ENCODE data around the gene MAP2. TPM values are rescaled to one million over a fixed set of nuclear protein-coding genes. Genes with fewer than 3 reads are reported as not detected.

Gene MAP2
- total and polyA plus RNA-seq, 2 donors (not counting 1 experiment from before 2014, with no cell fraction given): 1.8 to 3.0 TPM

DNA sequence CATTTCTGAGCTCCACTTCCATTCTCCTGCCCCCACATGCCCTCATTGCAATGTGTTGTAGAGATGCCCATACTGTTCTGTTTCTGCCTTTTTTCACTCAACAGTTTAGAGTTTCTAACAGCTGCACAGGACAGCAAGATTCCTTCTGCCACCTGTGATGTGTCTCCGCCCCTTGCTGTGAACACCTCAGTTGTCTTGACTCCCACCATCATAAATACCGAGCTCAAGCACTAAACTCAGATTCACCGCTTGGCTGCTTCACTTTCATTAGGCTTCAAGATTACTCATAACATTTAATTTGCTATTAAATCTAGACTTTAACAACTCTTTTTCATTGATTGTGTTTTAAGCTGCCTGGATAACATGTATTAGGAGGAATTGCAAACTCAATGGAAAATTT, 141.0 kb downstream of the MAP2 start:
- Histone ChIP-seq H3K36me3 (replicated peaks in 1 of 2; ENCODE audit: control extremely low read depth in 1 of 2, control insufficient read depth in 1 of 2, extremely low read depth in 1 of 2, insufficient read depth in 2 of 2, low read length in 1 of 2) (no peaks in the 10 kb centered on the region), H4K20me1 (ENCODE audit: control insufficient read depth, insufficient read depth, low read length, poor library complexity, severe bottlenecking) (no peaks in the 10 kb centered on the region), H3K4me3 (ENCODE audit: control extremely low read depth in 1 of 5, extremely low read depth in 1 of 5, insufficient read depth in 1 of 5, low read depth in 2 of 5, low read length in 4 of 5) (no peak overlapping the region), H3K27ac (ENCODE audit: low read length in 2 of 2) (no peak overlapping the region), H3K4me2 (replicated peaks; ENCODE audit: low read depth, low read length, poor library complexity, severe bottlenecking) (no peak overlapping the region), H3K27me3 (replicated peaks in 1 of 4; ENCODE audit: control extremely low read depth in 1 of 4, control insufficient read depth in 3 of 4, insufficient read depth in 4 of 4, low read length in 3 of 4) (no peaks in the 10 kb centered on the region), H2AFZ (ENCODE audit: insufficient read depth, low read depth, low read length, poor library complexity, severe bottlenecking) (no peak overlapping the region), H3K4me1 (ENCODE audit: control insufficient read depth in 2 of 2, insufficient read depth in 2 of 2, low read length in 2 of 2) (peaks cover 0 to 5% of the 10 kb centered on the region in 2 donors), H3K9me3 (ENCODE audit: control extremely low read depth in 1 of 3, control insufficient read depth in 2 of 3, insufficient read depth in 1 of 3, low read length in 2 of 3) (no peaks in the 10 kb centered on the region), H3K79me2 (ENCODE audit: control insufficient read depth, insufficient read depth, low read length) (no peaks in the 10 kb centered on the region), H3K9ac (ENCODE audit: low read length) (no peak overlapping the region)
- intact Hi-C loops (cut with micrococcal nuclease): no loop called here
- no peak for DNase-seq
- no peak for ATAC-seq (ENCODE audit: low read depth)
- Mint-ChIP-seq H3K4me3 (no peak overlapping the region), H3K27ac (no peak overlapping the region), H3K27me3 (no peaks in the 10 kb centered on the region), H3K4me1 (peaks cover 4% of the 10 kb centered on the region), H3K9me3 (ENCODE audit: insufficient read depth) (no peaks in the 10 kb centered on the region)
- POLR2A ChIA-PET: no interaction called here
- 88% methylated on average over 3 of the region's 3 CpGs for WGBS (ENCODE audit: insufficient coverage)
- no peak for TF ChIP-seq EZH2 (IDR thresholded peaks at IDR 0.05; ENCODE audit: borderline replicate concordance, insufficient read depth, low read depth, low read length, poor library complexity, severe bottlenecking)
- TF ChIP-seq, protein P1, sequence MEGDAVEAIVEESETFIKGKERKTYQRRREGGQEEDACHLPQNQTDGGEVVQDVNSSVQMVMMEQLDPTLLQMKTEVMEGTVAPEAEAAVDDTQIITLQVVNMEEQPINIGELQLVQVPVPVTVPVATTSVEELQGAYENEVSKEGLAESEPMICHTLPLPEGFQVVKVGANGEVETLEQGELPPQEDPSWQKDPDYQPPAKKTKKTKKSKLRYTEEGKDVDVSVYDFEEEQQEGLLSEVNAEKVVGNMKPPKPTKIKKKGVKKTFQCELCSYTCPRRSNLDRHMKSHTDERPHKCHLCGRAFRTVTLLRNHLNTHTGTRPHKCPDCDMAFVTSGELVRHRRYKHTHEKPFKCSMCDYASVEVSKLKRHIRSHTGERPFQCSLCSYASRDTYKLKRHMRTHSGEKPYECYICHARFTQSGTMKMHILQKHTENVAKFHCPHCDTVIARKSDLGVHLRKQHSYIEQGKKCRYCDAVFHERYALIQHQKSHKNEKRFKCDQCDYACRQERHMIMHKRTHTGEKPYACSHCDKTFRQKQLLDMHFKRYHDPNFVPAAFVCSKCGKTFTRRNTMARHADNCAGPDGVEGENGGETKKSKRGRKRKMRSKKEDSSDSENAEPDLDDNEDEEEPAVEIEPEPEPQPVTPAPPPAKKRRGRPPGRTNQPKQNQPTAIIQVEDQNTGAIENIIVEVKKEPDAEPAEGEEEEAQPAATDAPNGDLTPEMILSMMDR (IDR thresholded peaks at IDR 0.05): no peak
- CTCF ChIA-PET: no interaction called here

DNA sequence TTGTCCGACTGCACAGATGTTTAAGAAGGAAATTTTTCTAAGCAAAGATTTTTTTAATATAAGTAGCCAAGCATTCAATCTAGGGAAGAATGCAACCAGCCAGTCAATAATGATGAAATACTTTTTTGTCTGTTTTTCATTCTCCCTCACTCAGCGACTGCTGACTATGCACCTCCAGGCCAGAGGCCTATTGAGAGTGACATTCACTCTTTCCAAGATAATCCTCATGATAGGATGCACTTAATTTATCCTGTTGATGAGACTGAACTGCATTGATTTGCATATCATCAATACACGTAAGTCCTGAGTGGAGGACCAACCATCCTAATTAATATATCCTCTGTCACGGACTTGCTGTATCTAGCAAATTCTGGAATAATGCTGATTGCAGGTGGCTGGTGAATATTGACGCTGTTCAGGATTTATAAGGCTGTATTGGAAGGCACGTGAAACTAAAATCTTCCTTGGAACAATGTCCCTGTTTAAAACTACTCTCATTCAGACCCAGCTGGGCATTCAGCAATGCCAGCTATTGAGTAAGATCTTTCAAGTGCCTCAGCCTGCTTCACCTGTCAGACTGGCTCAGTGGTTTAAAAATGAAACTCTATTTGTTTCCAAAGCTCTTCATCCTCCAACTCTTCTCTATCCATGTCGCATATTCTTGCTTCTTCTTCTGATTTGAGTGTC, 142.2 kb downstream of the MAP2 start:
- H3K4me3 ChIP-seq (ENCODE audit: control extremely low read depth in 1 of 5, extremely low read depth in 1 of 5, insufficient read depth in 1 of 5, low read depth in 2 of 5, low read length in 4 of 5): no peak overlapping the region
- no peak for ATAC-seq (ENCODE audit: low read depth)
- Mint-ChIP-seq H3K4me1 (peaks cover 4% of the 10 kb centered on the region), H3K27me3 (no peaks in the 10 kb centered on the region), H3K9me3 (ENCODE audit: insufficient read depth) (no peaks in the 10 kb centered on the region), H3K27ac (no peak overlapping the region), H3K4me3 (no peak overlapping the region)
- no peaks in the 10 kb centered on the region for H4K20me1 ChIP-seq (ENCODE audit: control insufficient read depth, insufficient read depth, low read length, poor library complexity, severe bottlenecking)
- TF ChIP-seq, protein P1 (IDR thresholded peaks at IDR 0.05): no peak
- no peak for TF ChIP-seq EZH2 (IDR thresholded peaks at IDR 0.05; ENCODE audit: borderline replicate concordance, insufficient read depth, low read depth, low read length, poor library complexity, severe bottlenecking)
- DNase-seq: no peak
- no peak overlapping the region for H3K9ac ChIP-seq (ENCODE audit: low read length)
- H3K9me3 ChIP-seq (ENCODE audit: control extremely low read depth in 1 of 3, control insufficient read depth in 2 of 3, insufficient read depth in 1 of 3, low read length in 2 of 3): no peaks in the 10 kb centered on the region
- no peaks in the 10 kb centered on the region for H3K79me2 ChIP-seq (ENCODE audit: control insufficient read depth, insufficient read depth, low read length)
- ChIA-PET POLR2A (no interaction called here), CTCF (interaction anchor here (1.2 kb wide), 1 partner anchor 231 kb away, joined by 3 read pairs; no protein-coding TSS in a partner anchor)
- H3K4me1 ChIP-seq (ENCODE audit: control insufficient read depth in 2 of 2, insufficient read depth in 2 of 2, low read length in 2 of 2): peaks cover 0 to 5% of the 10 kb centered on the region in 2 donors
- H3K36me3 ChIP-seq (replicated peaks in 1 of 2; ENCODE audit: control extremely low read depth in 1 of 2, control insufficient read depth in 1 of 2, extremely low read depth in 1 of 2, insufficient read depth in 2 of 2, low read length in 1 of 2): no peaks in the 10 kb centered on the region
- intact Hi-C loops (cut with micrococcal nuclease): no loop called here
- whole genome bisulfite sequencing (ENCODE audit: insufficient coverage): 100% methylated on average over 1 of the region's 7 CpGs
- H3K27ac ChIP-seq (ENCODE audit: low read length in 2 of 2): no peak overlapping the region
- no peak overlapping the region for H3K4me2 ChIP-seq (replicated peaks; ENCODE audit: low read depth, low read length, poor library complexity, severe bottlenecking)
- no peak overlapping the region for H2AFZ ChIP-seq (ENCODE audit: insufficient read depth, low read depth, low read length, poor library complexity, severe bottlenecking)
- H3K27me3 ChIP-seq (replicated peaks in 1 of 4; ENCODE audit: control extremely low read depth in 1 of 4, control insufficient read depth in 3 of 4, insufficient read depth in 4 of 4, low read length in 3 of 4): no peaks in the 10 kb centered on the region

Measured in B cell (primary cell).